Activated naive CD4-positive, alpha-beta T cell treated with anti-CD3 and anti-CD28 coated beads, Interleukin-2, amount 10 ng/mL, durations not matched to agents 7 days and 5 days (primary cell): ENCODE results near the gene PARD3.

Experiments used
- CTCF ChIA-PET: fragments of 350-600 bp; sonication (Branson Sonifier 250); formaldehyde crosslinking; loops from one replicate; lab custom pipeline; 2021; ENCODE audit warnings: antibody characterized with exemption; lab: Charles Lee
- DNase-seq: peaks from one replicate; pipeline ENCODE4 v3.0.0-alpha.2; 2020
- H3K27ac Mint-ChIP-seq: one replicate; pipeline ENCODE4 v1.8.0; 2021; ENCODE audit warnings: mild to moderate bottlenecking, moderate library complexity, mixed read lengths
- H3K27me3 Mint-ChIP-seq: one replicate; pipeline ENCODE4 v1.8.0; 2021; ENCODE audit warnings: mild to moderate bottlenecking, mixed read lengths
- H3K36me3 Mint-ChIP-seq: one replicate; pipeline ENCODE4 v1.8.0; 2021; ENCODE audit warnings: mixed read lengths
- H3K4me1 Mint-ChIP-seq: one replicate; pipeline ENCODE4 v1.8.0; 2021; ENCODE audit warnings: mixed read lengths
- H3K4me3 Mint-ChIP-seq: one replicate; pipeline ENCODE4 v1.8.0; 2021; ENCODE audit warnings: mild to moderate bottlenecking, moderate library complexity, mixed read lengths
- H3K9me3 Mint-ChIP-seq: one replicate; pipeline ENCODE4 v1.8.0; 2021; ENCODE audit warnings: mixed read lengths

PARD3 gene

GRCh38 chr10:34254596-34254995, 560.5 kb downstream of the PARD3 start:
- H3K4me3 Mint-ChIP-seq = no peak overlapping the region
- no peak overlapping the region for H3K27ac Mint-ChIP-seq
- no peaks in the 10 kb centered on the region for H3K9me3 Mint-ChIP-seq
- H3K27me3 Mint-ChIP-seq = no peaks in the 10 kb centered on the region
- no peak for DNase-seq
- no peaks in the 10 kb centered on the region for H3K4me1 Mint-ChIP-seq
- H3K36me3 Mint-ChIP-seq = no peaks in the 10 kb centered on the region
- CTCF ChIA-PET = no interaction called here

DNA sequence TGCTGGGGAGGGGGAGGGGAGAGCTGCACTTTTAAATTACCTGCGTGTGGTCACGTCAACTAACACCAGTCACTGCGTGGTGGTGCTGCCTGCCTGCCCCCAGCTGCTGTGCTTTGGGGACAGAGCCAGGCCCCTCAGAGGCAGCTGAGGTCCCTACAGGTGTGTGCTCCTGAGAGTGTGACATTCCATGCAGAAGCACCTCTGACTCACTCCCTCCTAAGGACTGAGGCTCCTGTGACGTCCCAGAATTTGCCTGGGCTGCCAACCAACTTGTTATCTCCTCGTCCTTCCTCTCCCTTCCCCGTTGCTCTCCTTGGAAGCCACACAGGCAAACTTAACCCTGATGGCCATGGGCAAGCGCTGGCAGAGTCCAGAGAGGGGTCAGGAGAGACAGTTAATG, 563.0 kb downstream of the PARD3 start:
- Mint-ChIP-seq H3K27me3 (no peaks in the 10 kb centered on the region), H3K27ac (no peak overlapping the region), H3K4me1 (no peaks in the 10 kb centered on the region), H3K9me3 (no peaks in the 10 kb centered on the region), H3K36me3 (no peaks in the 10 kb centered on the region), H3K4me3 (no peak overlapping the region)
- CTCF ChIA-PET = no interaction called here
- no peak for DNase-seq

- H3K36me3 Mint-ChIP-seq = no peaks in the 10 kb centered on the region
- H3K9me3 Mint-ChIP-seq = no peaks in the 10 kb centered on the region
Measured at GRCh38 chr10:34251177-34251576, 563.9 kb downstream of the PARD3 start.

GRCh38 chr10:34250722-34251121, 564.4 kb downstream of the PARD3 start:
- no peaks in the 10 kb centered on the region for H3K9me3 Mint-ChIP-seq
- H3K27me3 Mint-ChIP-seq = no peaks in the 10 kb centered on the region
- no peaks in the 10 kb centered on the region for H3K4me1 Mint-ChIP-seq
- no peak overlapping the region for H3K27ac Mint-ChIP-seq
- CTCF ChIA-PET = no interaction called here
- no peaks in the 10 kb centered on the region for H3K36me3 Mint-ChIP-seq
- DNase-seq = no peak
- H3K4me3 Mint-ChIP-seq = no peak overlapping the region

More at GRCh38 chr10:34251177-34251576, 563.9 kb downstream of the PARD3 start:
- Mint-ChIP-seq H3K4me1 (no peaks in the 10 kb centered on the region), H3K27ac (no peak overlapping the region), H3K27me3 (no peaks in the 10 kb centered on the region), H3K4me3 (no peak overlapping the region)
- no peak for DNase-seq
- CTCF ChIA-PET = no interaction called here

GRCh38 chr10:34249634-34250033, 565.5 kb downstream of the PARD3 start:
- H3K4me1 Mint-ChIP-seq = no peaks in the 10 kb centered on the region
- no peak overlapping the region for H3K27ac Mint-ChIP-seq
- no peaks in the 10 kb centered on the region for H3K9me3 Mint-ChIP-seq
- CTCF ChIA-PET = no interaction called here
- H3K36me3 Mint-ChIP-seq = no peaks in the 10 kb centered on the region
- no peak for DNase-seq
- H3K4me3 Mint-ChIP-seq = no peak overlapping the region
- H3K27me3 Mint-ChIP-seq = no peaks in the 10 kb centered on the region

- CTCF ChIA-PET = no interaction called here
- DNase-seq = no peak
- H3K9me3 Mint-ChIP-seq = no peaks in the 10 kb centered on the region
- no peaks in the 10 kb centered on the region for H3K36me3 Mint-ChIP-seq
- H3K27ac Mint-ChIP-seq = no peak overlapping the region
- no peaks in the 10 kb centered on the region for H3K4me1 Mint-ChIP-seq
- no peak overlapping the region for H3K4me3 Mint-ChIP-seq
- H3K27me3 Mint-ChIP-seq = no peaks in the 10 kb centered on the region
Measured at GRCh38 chr10:34247560-34247959, 567.5 kb downstream of the PARD3 start.

DNA sequence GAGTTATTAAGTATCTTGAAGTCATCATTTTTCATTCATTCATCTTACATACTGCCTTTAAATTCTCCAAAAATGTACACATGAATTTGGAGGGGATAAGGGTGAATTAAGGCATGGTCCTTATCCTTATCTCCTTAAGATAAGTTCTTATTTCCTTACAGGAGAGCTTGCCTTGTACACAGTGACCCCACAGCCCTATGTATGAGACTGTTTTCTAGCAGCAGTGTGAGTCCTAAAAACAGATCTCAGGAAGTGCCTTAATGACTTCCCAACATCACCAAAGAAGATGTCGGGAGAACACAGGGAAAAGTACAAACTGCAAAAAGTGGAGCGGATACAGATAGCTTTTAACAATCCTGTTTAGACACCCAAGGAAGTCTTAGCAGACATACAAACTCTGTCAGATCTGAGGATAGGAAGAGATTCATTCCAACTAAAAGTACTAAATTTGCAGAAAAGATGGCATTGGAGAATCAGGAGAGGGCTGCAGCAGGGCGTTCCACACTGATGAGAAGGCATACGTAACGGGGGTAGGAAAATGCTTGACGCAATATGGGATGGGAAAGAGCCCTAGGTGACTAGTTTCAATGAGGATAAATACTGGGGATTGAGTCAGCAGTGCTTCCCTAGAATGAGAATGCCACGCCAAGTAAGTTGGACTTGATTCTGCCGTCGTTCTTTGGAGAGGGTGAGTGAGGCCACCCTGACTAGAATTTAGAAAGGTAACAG, 570.2 kb downstream of the PARD3 start:
- H3K9me3 Mint-ChIP-seq = no peaks in the 10 kb centered on the region
- H3K4me3 Mint-ChIP-seq = no peak overlapping the region
- CTCF ChIA-PET = no interaction called here
- H3K27ac Mint-ChIP-seq = no peak overlapping the region
- H3K27me3 Mint-ChIP-seq = no peaks in the 10 kb centered on the region
- H3K36me3 Mint-ChIP-seq = no peaks in the 10 kb centered on the region
- no peak for DNase-seq
- H3K4me1 Mint-ChIP-seq = no peaks in the 10 kb centered on the region

GRCh38 chr10:34241226-34242000, 573.7 kb downstream of the PARD3 start:
- no peaks in the 10 kb centered on the region for H3K4me1 Mint-ChIP-seq
- H3K9me3 Mint-ChIP-seq = no peaks in the 10 kb centered on the region
- H3K27ac Mint-ChIP-seq = no peak overlapping the region
- CTCF ChIA-PET = no interaction called here
- no peak for DNase-seq
- H3K4me3 Mint-ChIP-seq = no peak overlapping the region
- no peaks in the 10 kb centered on the region for H3K27me3 Mint-ChIP-seq
- H3K36me3 Mint-ChIP-seq = no peaks in the 10 kb centered on the region

GRCh38 chr10:34240039-34240438, 575.1 kb downstream of the PARD3 start:
- H3K9me3 Mint-ChIP-seq = no peaks in the 10 kb centered on the region
- H3K27me3 Mint-ChIP-seq = no peaks in the 10 kb centered on the region
- CTCF ChIA-PET = no interaction called here
- H3K36me3 Mint-ChIP-seq = no peaks in the 10 kb centered on the region
- no peaks in the 10 kb centered on the region for H3K4me1 Mint-ChIP-seq
- no peak overlapping the region for H3K4me3 Mint-ChIP-seq
- no peak overlapping the region for H3K27ac Mint-ChIP-seq
- DNase-seq = no peak

DNA sequence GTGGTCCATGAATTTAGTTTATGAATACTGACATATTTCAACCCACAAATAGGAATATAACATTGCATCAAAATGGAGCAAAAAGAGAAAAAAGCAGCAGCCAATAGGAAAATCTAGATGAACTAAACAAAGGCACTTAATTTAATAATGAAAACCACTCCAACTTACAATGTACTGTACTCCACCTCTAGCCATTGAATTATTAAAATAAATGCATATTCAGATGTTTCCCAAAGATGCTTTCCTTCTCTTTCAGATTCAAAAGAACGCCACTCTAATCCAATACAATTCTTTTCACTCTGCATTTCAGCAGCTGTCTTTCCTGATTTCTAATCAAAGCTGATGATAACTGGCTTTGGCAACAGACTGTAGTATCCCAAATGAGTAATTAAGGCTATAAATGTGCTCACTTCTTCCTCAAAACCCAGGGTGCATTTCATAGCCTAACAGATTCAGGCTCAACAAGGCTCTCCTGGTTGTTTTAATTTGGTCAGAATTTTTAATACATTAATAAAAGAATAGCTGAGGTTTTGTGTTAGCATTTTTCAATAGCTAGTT, 577.1 kb downstream of the PARD3 start:
- no peaks in the 10 kb centered on the region for H3K9me3 Mint-ChIP-seq
- CTCF ChIA-PET = interaction anchor here (0.8 to 2.1 kb wide), 2 partner anchors 9 to 15 kb away, joined by 3 to 6 read pairs; no protein-coding TSS in a partner anchor
- H3K27ac Mint-ChIP-seq = no peak overlapping the region
- no peak for DNase-seq
- H3K36me3 Mint-ChIP-seq = no peaks in the 10 kb centered on the region
- no peaks in the 10 kb centered on the region for H3K4me1 Mint-ChIP-seq
- no peaks in the 10 kb centered on the region for H3K27me3 Mint-ChIP-seq
- no peak overlapping the region for H3K4me3 Mint-ChIP-seq

GRCh38 chr10:34236931-34237330, 578.2 kb downstream of the PARD3 start:
- no peak overlapping the region for H3K4me3 Mint-ChIP-seq
- H3K36me3 Mint-ChIP-seq = no peaks in the 10 kb centered on the region
- CTCF ChIA-PET = interaction anchor here (1.6 to 2.1 kb wide), 2 partner anchors 14 to 17 kb away, joined by 4 to 6 read pairs; no protein-coding TSS in a partner anchor
- H3K9me3 Mint-ChIP-seq = no peaks in the 10 kb centered on the region
- no peaks in the 10 kb centered on the region for H3K27me3 Mint-ChIP-seq
- DNase-seq = no peak
- H3K27ac Mint-ChIP-seq = no peak overlapping the region
- H3K4me1 Mint-ChIP-seq = no peaks in the 10 kb centered on the region

DNA sequence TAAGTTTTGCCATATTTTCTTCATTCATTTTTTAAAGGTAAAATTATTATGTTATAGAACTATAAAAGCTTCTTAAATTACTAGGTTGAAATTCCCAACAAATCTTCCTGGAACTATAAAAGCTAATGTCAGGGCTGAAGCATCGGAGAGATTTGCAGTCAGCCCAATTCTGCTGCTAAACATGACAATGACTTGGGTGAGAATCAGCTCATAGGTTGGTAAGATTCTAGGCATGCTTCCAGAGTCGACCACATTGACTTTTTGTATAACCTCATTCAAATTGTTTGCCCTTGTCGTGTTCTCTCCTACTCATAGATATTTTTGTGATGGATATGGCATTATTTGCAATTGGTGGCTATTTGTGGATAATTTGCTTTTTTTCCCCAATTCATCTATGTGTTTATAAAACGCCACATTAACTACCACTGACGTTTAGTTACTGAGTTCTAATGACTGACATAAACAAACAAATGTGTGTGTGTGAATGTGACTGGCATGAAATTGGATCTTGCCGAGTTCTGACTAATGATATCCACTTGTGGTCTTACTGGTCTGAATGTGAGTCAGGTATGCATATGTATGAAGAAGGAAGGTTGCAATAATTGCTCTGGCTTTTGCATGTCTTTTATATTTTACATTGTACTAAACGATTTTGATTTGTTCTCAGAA, 579.8 kb downstream of the PARD3 start:
- no peak for DNase-seq
- H3K4me3 Mint-ChIP-seq = no peak overlapping the region
- no peaks in the 10 kb centered on the region for H3K36me3 Mint-ChIP-seq
- H3K27me3 Mint-ChIP-seq = no peaks in the 10 kb centered on the region
- H3K9me3 Mint-ChIP-seq = no peaks in the 10 kb centered on the region
- H3K4me1 Mint-ChIP-seq = no peaks in the 10 kb centered on the region
- H3K27ac Mint-ChIP-seq = no peak overlapping the region
- CTCF ChIA-PET = interaction anchor here (1.6 kb wide), 1 partner anchor 15 kb away, joined by 4 read pairs; no protein-coding TSS in a partner anchor

DNA sequence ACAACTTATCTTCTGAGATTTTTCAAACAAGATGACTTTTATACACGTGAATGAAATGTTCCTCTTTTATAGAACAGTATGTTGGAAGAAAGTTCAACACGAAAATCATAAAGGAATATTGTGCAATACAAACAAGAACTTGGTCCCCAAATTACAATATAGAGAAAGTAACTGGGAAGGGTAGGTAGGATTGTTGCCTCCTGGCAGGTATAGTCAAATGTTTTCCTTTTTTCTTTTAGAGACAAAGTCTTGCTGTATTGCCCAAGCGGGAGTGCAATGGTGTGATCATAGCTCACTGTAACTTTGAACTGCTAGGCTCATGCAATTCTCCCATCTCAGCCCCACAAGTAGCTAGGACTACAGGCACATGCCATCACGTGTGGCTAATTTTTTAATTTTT, 582.6 kb downstream of the PARD3 start:
- CTCF ChIA-PET = no interaction called here
- no peak for DNase-seq
- Mint-ChIP-seq H3K27me3 (no peaks in the 10 kb centered on the region), H3K36me3 (no peaks in the 10 kb centered on the region), H3K4me3 (no peak overlapping the region), H3K4me1 (no peaks in the 10 kb centered on the region), H3K9me3 (no peaks in the 10 kb centered on the region), H3K27ac (no peak overlapping the region)

DNA sequence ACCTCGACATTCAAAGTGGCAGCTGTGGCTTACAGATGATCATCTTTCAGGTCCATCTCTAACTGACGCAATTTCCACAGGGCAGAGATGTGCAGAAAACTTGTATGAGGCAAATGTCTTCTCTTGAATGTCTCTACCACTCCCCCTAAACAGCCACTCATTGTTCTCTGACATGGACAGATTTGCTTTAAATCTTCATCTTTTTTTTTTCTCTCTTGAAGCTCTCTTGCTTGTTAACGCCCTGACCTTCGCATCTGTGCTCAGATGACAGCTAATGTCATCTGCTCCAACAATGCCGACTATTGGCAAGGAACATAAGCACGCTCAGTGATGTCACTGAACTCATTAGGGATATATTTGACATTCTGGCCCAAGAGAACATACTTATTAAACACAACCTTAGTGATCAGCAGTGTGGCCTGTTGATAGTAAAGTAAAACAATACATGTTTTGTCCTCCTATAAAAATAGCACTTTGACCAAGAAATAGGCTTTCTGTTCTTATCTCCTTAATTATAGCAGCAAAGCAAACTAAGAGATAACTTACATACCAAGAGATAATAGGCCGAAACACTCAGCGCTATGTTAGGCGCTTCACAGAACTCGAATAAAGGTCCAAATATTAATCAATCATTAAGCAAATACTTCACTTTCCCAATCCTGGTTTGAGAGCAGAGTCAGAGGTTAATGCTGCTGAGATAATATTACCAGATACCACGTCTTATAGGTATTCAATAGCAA, 583.5 kb downstream of the PARD3 start:
- no peaks in the 10 kb centered on the region for H3K4me1 Mint-ChIP-seq
- no peaks in the 10 kb centered on the region for H3K27me3 Mint-ChIP-seq
- CTCF ChIA-PET = no interaction called here
- no peak overlapping the region for H3K27ac Mint-ChIP-seq
- no peak for DNase-seq
- H3K36me3 Mint-ChIP-seq = no peaks in the 10 kb centered on the region
- no peaks in the 10 kb centered on the region for H3K9me3 Mint-ChIP-seq
- no peak overlapping the region for H3K4me3 Mint-ChIP-seq
